LNCAP (cell line): ENCODE results near the gene TOB1.

Experiments
- TF ChIP-seq, protein P1 (sequence below): fragments of 450-650 bp; IDR thresholded peaks from 2 replicates; pipeline ENCODE4 v1.5.1; 2017; ENCODE audit warnings: mild to moderate bottlenecking

Gene TOB1, protein sequence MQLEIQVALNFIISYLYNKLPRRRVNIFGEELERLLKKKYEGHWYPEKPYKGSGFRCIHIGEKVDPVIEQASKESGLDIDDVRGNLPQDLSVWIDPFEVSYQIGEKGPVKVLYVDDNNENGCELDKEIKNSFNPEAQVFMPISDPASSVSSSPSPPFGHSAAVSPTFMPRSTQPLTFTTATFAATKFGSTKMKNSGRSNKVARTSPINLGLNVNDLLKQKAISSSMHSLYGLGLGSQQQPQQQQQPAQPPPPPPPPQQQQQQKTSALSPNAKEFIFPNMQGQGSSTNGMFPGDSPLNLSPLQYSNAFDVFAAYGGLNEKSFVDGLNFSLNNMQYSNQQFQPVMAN

DNA sequence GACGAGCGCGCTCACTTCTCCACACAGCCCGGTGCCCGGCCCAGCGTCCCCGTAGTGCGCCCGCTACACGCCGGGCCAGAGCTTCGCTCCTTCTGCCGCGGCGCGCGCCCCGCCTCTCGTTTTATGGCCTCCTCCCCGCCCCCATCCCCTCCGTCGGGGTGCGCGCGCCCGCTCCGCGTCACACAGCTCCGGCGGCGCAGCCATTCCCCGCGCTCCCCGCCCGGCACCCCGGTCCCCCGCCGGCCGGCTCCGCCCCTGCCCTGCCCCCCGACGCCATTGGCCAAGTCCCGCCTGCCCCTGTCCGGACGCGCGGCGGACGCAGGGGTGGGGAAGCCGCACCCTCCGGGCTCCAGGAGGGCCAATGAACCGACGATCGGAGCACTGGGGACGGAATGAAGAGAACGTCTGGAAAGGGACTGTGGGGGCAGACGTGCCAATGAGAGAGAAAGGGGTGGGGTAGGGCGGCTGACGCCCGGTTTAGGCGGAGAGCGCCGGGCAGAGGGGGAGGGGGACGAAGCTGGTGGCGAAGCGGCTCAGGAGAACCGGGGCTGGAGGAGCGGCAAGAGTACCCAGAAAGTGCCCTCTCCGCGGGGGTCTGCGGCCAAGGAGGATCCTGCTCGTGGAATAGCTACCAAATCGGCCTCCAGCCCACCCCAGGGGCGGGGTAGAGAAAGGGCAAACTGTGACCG lies at the start of gene TOB1:
Gene TOB1, minus strand, starts transcription at position 94 of the 689 bp plus-strand sequence. CDS start 2,337 bp downstream, outside the sequence.
- TF ChIP-seq, protein P1, sequence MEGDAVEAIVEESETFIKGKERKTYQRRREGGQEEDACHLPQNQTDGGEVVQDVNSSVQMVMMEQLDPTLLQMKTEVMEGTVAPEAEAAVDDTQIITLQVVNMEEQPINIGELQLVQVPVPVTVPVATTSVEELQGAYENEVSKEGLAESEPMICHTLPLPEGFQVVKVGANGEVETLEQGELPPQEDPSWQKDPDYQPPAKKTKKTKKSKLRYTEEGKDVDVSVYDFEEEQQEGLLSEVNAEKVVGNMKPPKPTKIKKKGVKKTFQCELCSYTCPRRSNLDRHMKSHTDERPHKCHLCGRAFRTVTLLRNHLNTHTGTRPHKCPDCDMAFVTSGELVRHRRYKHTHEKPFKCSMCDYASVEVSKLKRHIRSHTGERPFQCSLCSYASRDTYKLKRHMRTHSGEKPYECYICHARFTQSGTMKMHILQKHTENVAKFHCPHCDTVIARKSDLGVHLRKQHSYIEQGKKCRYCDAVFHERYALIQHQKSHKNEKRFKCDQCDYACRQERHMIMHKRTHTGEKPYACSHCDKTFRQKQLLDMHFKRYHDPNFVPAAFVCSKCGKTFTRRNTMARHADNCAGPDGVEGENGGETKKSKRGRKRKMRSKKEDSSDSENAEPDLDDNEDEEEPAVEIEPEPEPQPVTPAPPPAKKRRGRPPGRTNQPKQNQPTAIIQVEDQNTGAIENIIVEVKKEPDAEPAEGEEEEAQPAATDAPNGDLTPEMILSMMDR, result no peak

DNA sequence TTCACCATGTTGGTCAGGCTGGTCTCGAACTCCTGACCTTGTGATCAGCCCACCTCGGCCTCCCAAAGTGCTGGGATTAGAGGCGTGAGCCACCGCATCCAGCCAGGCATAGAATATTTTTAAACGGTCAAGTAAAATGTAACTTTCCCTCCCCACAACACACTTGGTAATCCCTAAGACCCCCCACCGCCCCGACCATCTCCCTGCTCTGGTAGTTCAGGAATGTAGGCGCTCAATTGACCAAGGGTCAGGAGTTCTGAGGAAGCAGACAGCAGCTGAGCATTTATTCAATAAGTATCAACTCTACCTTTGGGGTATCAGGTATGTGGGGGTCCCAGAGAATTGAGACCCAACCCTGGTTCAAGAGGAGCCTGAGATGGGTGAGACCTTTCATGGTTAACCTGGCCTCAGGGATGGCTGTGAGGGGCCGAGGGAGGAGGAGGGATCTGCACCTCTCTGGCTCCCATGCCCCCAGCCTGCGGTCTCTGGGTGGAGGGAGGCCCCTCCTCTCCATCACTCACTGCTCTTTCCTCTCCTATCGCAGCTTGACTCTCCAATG lies 48.4 kb upstream of the TOB1 start:
- TF ChIP-seq, protein P1, result no peak

DNA sequence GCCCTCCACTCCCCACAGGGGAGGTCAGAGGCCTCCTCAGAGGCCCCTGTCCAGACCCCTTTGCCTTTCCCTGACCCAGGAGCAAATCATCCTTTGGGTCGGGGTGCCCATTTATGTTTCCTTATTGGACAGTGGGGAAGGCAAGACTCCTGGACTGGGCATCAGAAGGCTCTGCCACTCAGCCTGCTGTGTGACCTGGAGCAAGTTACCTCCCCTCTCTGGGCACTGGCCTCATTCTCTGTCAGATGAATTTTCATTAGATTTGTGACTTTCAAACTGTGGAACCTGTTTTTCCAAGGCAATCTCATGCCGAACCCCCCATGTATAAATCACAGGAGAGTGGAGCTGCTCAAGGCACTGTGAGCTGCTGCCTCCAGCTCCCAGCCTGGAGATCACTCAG lies 47.0 kb upstream of the TOB1 start:
- TF ChIP-seq, protein P1, result no peak

DNA sequence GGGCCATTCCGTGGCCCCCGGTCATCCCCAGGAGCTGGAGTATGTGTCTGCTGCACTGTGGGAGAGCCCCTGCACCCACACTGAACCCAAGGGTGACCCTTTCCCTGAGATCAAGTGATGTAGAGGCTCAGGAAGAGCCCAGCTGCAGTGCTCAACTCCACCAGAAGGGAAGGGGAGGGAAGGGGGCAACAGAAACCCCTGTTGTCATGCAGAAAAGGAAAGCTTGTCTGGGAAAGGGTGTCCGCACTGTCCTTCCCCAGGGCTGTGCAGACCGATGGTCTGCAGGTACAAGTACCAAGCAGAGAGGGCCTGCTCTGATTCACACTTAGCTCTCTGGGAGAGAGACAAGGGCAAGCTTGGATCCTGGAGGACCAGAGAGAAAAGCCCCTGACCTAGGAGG lies 45.7 kb upstream of the TOB1 start:
- TF ChIP-seq, protein P1, result no peak

DNA sequence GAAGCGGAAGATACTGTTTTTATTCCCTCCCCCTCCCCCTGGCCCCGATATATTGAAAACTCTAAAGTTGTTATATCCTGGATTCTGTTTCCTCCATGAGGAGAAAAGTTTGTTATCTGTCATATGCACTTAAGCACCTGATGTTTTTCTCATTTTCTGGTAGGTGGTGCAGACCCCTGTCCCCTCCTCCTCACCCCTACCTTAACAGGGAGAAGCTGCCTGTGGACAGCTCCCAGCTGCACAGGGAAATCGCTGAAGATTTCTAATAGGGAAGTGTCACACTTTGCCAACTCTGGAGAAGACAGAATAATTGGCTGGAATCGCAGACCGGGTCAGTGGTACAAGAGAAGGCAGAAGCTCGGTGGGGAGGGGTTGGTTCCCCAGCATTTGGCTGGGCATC lies 45.3 kb upstream of the TOB1 start:
- TF ChIP-seq, protein P1, result no peak

DNA sequence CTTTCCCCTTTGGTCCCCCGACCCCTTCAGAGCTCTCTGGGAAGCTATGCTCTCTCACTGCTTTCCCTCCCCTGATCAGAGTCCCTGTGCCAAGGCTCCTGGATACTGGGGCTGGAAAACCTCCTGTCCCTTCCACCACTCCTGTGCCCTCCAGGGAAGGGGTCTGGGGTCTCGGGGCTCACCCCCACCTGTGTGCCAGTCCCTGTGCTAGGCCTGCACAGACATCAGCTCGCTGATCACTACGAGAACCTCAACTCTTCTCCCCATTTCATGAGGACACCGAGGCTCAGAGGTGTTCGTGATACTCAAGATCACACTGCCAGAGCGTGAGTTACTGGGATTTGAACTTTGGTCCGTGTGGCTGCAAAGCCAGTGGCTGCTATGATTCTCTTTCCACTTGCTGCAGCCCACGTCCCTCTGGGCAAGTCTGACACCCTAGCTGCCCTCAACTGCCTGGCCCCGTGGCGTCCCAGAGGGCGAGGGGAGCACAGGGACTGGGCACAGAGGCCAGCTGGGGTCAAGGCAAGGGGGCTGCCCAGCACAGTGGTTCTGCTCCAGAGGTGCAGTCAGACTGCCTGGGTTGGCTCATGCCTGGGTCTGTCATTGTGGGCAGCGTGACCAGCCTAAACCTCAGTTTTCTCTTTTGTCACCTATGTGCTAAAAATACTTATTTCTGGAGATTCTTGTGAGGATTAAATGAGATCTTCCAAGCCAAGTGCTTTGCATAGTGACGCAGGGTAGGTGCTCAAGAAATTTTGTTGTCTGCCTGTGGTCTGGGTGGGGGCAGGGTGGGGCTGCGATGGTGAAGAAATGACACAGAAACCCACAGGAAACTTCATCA lies 43.8 kb upstream of the TOB1 start:
- TF ChIP-seq, protein P1, result no peak
